Astrocyte (in vitro differentiated cells and primary cell): ENCODE results near the gene CDC14B.

Experiments
- CTCF ChIP-seq: IDR thresholded peaks from 2 replicates; pipeline ENCODE4 v1.5.1; 2011; ENCODE audit warnings: low read depth, mild to moderate bottlenecking, inconsistent platforms, low read length, moderate library complexity; ENCODE audit not compliant: insufficient read depth
- EZH2 ChIP-seq: IDR thresholded peaks from 2 replicates; pipeline ENCODE4 v1.6.1; 2012; ENCODE audit warnings: mild to moderate bottlenecking, low read length, inconsistent platforms; ENCODE audit not compliant: insufficient read depth

DNA sequence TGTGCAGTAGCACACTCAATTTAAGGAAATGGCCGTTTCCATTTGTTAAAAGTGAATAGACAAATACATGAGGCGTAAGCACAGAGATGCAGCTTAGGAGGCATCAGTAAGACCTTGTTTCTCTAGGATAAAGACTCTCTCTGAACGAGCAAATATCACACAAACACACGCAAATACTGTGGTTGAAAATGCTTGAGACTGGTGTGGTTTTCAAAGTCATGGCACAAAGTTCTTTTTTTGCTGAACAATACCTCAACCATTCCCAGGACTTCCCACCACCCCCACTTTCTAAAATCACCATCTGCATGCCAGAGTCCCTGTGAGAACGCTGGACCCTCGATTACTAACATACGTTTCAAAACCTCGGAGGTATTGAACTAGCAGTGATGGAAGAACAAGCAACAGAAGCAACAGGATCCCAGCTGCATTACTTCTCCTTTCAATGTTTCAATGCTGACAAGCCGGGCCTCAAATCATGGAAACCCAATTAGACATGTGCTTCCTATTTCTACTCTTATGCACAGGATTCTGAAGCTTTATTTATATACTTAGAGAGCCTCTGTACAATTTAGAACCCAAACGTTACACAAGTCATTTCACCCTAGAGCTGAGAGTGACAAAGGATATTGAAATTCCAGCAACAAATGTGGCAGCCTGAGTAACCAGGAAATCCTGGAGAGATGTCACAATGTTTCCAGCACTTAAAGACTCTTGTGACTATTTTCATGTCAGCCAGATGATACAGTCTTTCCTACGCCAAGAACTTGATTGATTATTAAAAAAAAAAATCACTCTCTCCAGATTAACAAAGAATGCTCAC is 63.9 kb downstream of the CDC14B start:
- TF ChIP-seq CTCF (no peak), EZH2 (no peak)
